IMR-90 (cell line): ENCODE measurements around the gene LAMA5.

Experiments
- CEBPB ChIP-seq: IDR thresholded peaks from 2 replicates; pipeline ENCODE4 v1.6.1; 2012; ENCODE audit warnings: low read depth, low read length, improper control_type of control experiment
- TF ChIP-seq, protein P1 (sequence below): conservative IDR thresholded peaks from 2 replicates; pipeline ENCODE4 v1.5.1; 2012; ENCODE audit warnings: mild to moderate bottlenecking, low read depth, low read length, improper control_type of control experiment

DNA sequence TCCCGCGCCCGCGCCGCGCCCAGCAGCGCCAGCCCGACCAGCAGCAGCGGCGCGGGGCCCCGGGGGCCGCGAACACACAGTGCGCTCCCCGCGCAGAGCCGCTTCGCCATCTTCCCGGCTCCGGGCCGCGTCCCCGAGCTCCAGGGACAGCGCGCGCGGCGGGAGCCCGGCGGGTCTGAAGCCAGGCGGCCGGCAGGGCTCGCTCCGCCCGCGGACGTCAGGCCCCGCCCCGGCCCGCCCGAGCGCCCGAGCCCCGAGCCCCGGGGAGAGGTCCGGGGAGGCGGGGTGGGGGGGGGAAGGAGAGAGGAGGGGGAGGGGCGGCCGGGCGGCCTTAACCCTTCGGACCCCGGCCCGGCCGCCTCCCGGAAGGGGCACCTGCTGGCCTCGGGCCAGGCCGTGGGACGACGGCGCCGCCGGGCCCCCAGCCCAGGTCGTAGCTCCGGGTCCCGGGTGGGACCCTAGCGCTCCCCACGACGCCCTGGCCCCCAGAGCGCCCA lies at the start of gene LAMA5:
- no peak for TF ChIP-seq CEBPB
- TF ChIP-seq, protein P1, sequence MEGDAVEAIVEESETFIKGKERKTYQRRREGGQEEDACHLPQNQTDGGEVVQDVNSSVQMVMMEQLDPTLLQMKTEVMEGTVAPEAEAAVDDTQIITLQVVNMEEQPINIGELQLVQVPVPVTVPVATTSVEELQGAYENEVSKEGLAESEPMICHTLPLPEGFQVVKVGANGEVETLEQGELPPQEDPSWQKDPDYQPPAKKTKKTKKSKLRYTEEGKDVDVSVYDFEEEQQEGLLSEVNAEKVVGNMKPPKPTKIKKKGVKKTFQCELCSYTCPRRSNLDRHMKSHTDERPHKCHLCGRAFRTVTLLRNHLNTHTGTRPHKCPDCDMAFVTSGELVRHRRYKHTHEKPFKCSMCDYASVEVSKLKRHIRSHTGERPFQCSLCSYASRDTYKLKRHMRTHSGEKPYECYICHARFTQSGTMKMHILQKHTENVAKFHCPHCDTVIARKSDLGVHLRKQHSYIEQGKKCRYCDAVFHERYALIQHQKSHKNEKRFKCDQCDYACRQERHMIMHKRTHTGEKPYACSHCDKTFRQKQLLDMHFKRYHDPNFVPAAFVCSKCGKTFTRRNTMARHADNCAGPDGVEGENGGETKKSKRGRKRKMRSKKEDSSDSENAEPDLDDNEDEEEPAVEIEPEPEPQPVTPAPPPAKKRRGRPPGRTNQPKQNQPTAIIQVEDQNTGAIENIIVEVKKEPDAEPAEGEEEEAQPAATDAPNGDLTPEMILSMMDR = no peak
